Measurements from ENCODE around the gene ABCD3. TPM values are rescaled to one million over a fixed set of nuclear protein-coding genes. Genes with fewer than 3 reads are reported as not detected.

ABCD3 gene
- total RNA-seq, 4 donors from 2014 or later, result 37.9 to 90.2 (median 51.9) TPM

- no peaks in the 10 kb centered on the region for H3K36me3 ChIP-seq
- no peak for TF ChIP-seq EP300 (IDR thresholded peaks at IDR 0.05)
- no peak for TF ChIP-seq CTCF (IDR thresholded peaks at IDR 0.05)
- no peak for TF ChIP-seq POLR2A (IDR thresholded peaks at IDR 0.05)
- no peaks in the 10 kb centered on the region for H3K4me1 ChIP-seq
- no peaks in the 10 kb centered on the region for H3K9me3 ChIP-seq
- no peak overlapping the region for H3K27ac ChIP-seq
- no peaks in the 10 kb centered on the region for H3K27me3 ChIP-seq
- no peak for DNase-seq (ENCODE audit: low spot score in 2 of 2)
- WGBS, 2 donors, result 59 to 76% methylated on average over 4 of the region's 4 CpGs
- H3K4me3 ChIP-seq, result no peak overlapping the region
Measured at GRCh38 chr1:94383966-94384408, 34.2 kb upstream of the ABCD3 start.

- Histone ChIP-seq H3K27me3 (no peaks in the 10 kb centered on the region), H3K4me3 (no peak overlapping the region), H3K36me3 (no peaks in the 10 kb centered on the region), H3K27ac (peak overlapping the region in 1 of 4 donors; percentile 7), H3K4me1 (no peaks in the 10 kb centered on the region), H3K9me3 (peaks cover 0 to 2% (median 0%) of the 10 kb centered on the region in 4 donors)
- 70% methylated on average over 4 of the region's 4 CpGs for WGBS, 2 donors
- no peak for DNase-seq (ENCODE audit: low spot score in 2 of 2)
- TF ChIP-seq CTCF (IDR thresholded peaks at IDR 0.05) (no peak), EP300 (IDR thresholded peaks at IDR 0.05) (no peak), POLR2A (IDR thresholded peaks at IDR 0.05) (no peak)
Measured at GRCh38 chr1:94384485-94385265, 33.5 kb upstream of the ABCD3 start.

GRCh38 chr1:94385308-94385929 is 32.8 kb upstream of the ABCD3 start:
- Histone ChIP-seq H3K9me3 (peaks cover 0 to 2% (median 0%) of the 10 kb centered on the region in 4 donors), H3K4me1 (no peaks in the 10 kb centered on the region), H3K36me3 (no peaks in the 10 kb centered on the region), H3K4me3 (no peak overlapping the region), H3K27ac (peak overlapping the region in 1 of 4 donors; percentile 7), H3K27me3 (no peaks in the 10 kb centered on the region)
- no peak for DNase-seq (ENCODE audit: low spot score in 2 of 2)
- TF ChIP-seq EP300 (IDR thresholded peaks at IDR 0.05) (no peak), CTCF (IDR thresholded peaks at IDR 0.05) (no peak), POLR2A (IDR thresholded peaks at IDR 0.05) (no peak)
- WGBS, 2 donors, result 45 to 82% methylated on average over 2 of the region's 2 CpGs

- Histone ChIP-seq H3K4me1 (no peaks in the 10 kb centered on the region), H3K4me3 (no peak overlapping the region), H3K27me3 (no peaks in the 10 kb centered on the region), H3K9me3 (peaks cover 0 to 2% (median 0%) of the 10 kb centered on the region in 4 donors), H3K27ac (no peak overlapping the region), H3K36me3 (no peaks in the 10 kb centered on the region)
- TF ChIP-seq POLR2A (IDR thresholded peaks at IDR 0.05), result no peak
- TF ChIP-seq CTCF (IDR thresholded peaks at IDR 0.05), result no peak
- no peak for TF ChIP-seq EP300 (IDR thresholded peaks at IDR 0.05)
- 67 to 72% methylated on average over 4 of the region's 4 CpGs for WGBS, 2 donors
- no peak for DNase-seq (ENCODE audit: low spot score in 2 of 2)
Measured at GRCh38 chr1:94389298-94389697, 28.9 kb upstream of the ABCD3 start.

GRCh38 chr1:94394247-94394646 is 23.9 kb upstream of the ABCD3 start:
- WGBS, 2 donors, result 89 to 93% methylated on average over 1 of the region's 1 CpG
- Histone ChIP-seq H3K4me1 (no peaks in the 10 kb centered on the region), H3K9me3 (peaks cover 0 to 2% (median 0%) of the 10 kb centered on the region in 4 donors), H3K27ac (no peak overlapping the region), H3K27me3 (no peaks in the 10 kb centered on the region), H3K36me3 (no peaks in the 10 kb centered on the region), H3K4me3 (no peak overlapping the region)
- no peak for TF ChIP-seq EP300 (IDR thresholded peaks at IDR 0.05)
- no peak for TF ChIP-seq POLR2A (IDR thresholded peaks at IDR 0.05)
- TF ChIP-seq CTCF (IDR thresholded peaks at IDR 0.05), result no peak
- DNase-seq (ENCODE audit: low spot score in 2 of 2), result no peak

All from tibial nerve (tissue), 4 donors.